ENCODE results near the gene LRRTM4. TPM values are rescaled to one million over a fixed set of nuclear protein-coding genes. Genes with fewer than 3 reads are reported as not detected.

Gene LRRTM4
- total RNA-seq, 1 experiment from 2014 or later: 0.13 TPM

- no peak for DNase-seq (ENCODE audit: low spot score)
- Histone ChIP-seq H3K9me3 (ENCODE audit: low read depth, low read length, poor library complexity, severe bottlenecking) (no peaks in the 10 kb centered on the region), H3K4me3 (ENCODE audit: low read depth, low read length, poor library complexity, severe bottlenecking) (no peak overlapping the region), H3K27me3 (replicated peaks; ENCODE audit: insufficient read depth, low read depth, low read length, poor library complexity) (no peaks in the 10 kb centered on the region), H3K27ac (ENCODE audit: low read depth, low read length, poor library complexity, severe bottlenecking) (no peak overlapping the region), H3K36me3 (ENCODE audit: insufficient read depth, low read length, poor library complexity, severe bottlenecking) (no peaks in the 10 kb centered on the region), H3K4me1 (ENCODE audit: insufficient read depth, low read length, poor library complexity, severe bottlenecking) (no peaks in the 10 kb centered on the region)
- intact Hi-C loops (cut with micrococcal nuclease; ENCODE audit: unreplicated experiment): no loop called here
- CTCF ChIA-PET: no interaction called here
- BruUV-seq (replicated peaks): no TSS peak
- POLR2A ChIA-PET (ENCODE audit: low non-redundant PET): no interaction called here
- TF ChIP-seq EZH2 (IDR thresholded peaks at IDR 0.05; ENCODE audit: borderline replicate concordance, low read depth, low read length, poor library complexity, severe bottlenecking): no peak
- TF ChIP-seq CTCF (conservative IDR thresholded peaks at IDR 0.05; ENCODE audit: low read depth, low read length): no peak
These were observed 34.9 kb downstream of the LRRTM4 start for GRCh38 chr2:77487074-77487803.

- H3K9me3 ChIP-seq (ENCODE audit: low read depth, low read length, poor library complexity, severe bottlenecking): no peaks in the 10 kb centered on the region
- H3K36me3 ChIP-seq (ENCODE audit: insufficient read depth, low read length, poor library complexity, severe bottlenecking): no peaks in the 10 kb centered on the region
- no peaks in the 10 kb centered on the region for H3K27me3 ChIP-seq (replicated peaks; ENCODE audit: insufficient read depth, low read depth, low read length, poor library complexity)
- TF ChIP-seq EZH2 (IDR thresholded peaks at IDR 0.05; ENCODE audit: borderline replicate concordance, low read depth, low read length, poor library complexity, severe bottlenecking) (no peak), CTCF (conservative IDR thresholded peaks at IDR 0.05; ENCODE audit: low read depth, low read length) (no peak)
- no TSS peak for BruUV-seq (replicated peaks)
- H3K27ac ChIP-seq (ENCODE audit: low read depth, low read length, poor library complexity, severe bottlenecking): no peak overlapping the region
- CTCF ChIA-PET: no interaction called here
- intact Hi-C loops (cut with micrococcal nuclease; ENCODE audit: unreplicated experiment): no loop called here
- POLR2A ChIA-PET (ENCODE audit: low non-redundant PET): no interaction called here
- no peak overlapping the region for H3K4me3 ChIP-seq (ENCODE audit: low read depth, low read length, poor library complexity, severe bottlenecking)
- H3K4me1 ChIP-seq (ENCODE audit: insufficient read depth, low read length, poor library complexity, severe bottlenecking): no peaks in the 10 kb centered on the region
- peak; percentile 33 for DNase-seq (ENCODE audit: low spot score)
These were observed 38.1 kb downstream of the LRRTM4 start for GRCh38 chr2:77484026-77484425.

- no peaks in the 10 kb centered on the region for H3K4me1 ChIP-seq (ENCODE audit: insufficient read depth, low read length, poor library complexity, severe bottlenecking)
- H3K9me3 ChIP-seq (ENCODE audit: low read depth, low read length, poor library complexity, severe bottlenecking): peaks cover 4% of the 10 kb centered on the region
- H3K27ac ChIP-seq (ENCODE audit: low read depth, low read length, poor library complexity, severe bottlenecking): no peak overlapping the region
- no peaks in the 10 kb centered on the region for H3K36me3 ChIP-seq (ENCODE audit: insufficient read depth, low read length, poor library complexity, severe bottlenecking)
- POLR2A ChIA-PET (ENCODE audit: low non-redundant PET): no interaction called here
- intact Hi-C loops (cut with micrococcal nuclease; ENCODE audit: unreplicated experiment): no loop called here
- TF ChIP-seq EZH2 (IDR thresholded peaks at IDR 0.05; ENCODE audit: borderline replicate concordance, low read depth, low read length, poor library complexity, severe bottlenecking) (no peak), CTCF (conservative IDR thresholded peaks at IDR 0.05; ENCODE audit: low read depth, low read length) (no peak)
- no peak overlapping the region for H3K4me3 ChIP-seq (ENCODE audit: low read depth, low read length, poor library complexity, severe bottlenecking)
- CTCF ChIA-PET: no interaction called here
- no peaks in the 10 kb centered on the region for H3K27me3 ChIP-seq (replicated peaks; ENCODE audit: insufficient read depth, low read depth, low read length, poor library complexity)
- peak; percentile 14 for DNase-seq (ENCODE audit: low spot score)
- no TSS peak for BruUV-seq (replicated peaks)
These were observed 42.3 kb downstream of the LRRTM4 start for GRCh38 chr2:77479895-77480294.

All from A673 (cell line).